ENCODE data around the gene CDKAL1.

DNA sequence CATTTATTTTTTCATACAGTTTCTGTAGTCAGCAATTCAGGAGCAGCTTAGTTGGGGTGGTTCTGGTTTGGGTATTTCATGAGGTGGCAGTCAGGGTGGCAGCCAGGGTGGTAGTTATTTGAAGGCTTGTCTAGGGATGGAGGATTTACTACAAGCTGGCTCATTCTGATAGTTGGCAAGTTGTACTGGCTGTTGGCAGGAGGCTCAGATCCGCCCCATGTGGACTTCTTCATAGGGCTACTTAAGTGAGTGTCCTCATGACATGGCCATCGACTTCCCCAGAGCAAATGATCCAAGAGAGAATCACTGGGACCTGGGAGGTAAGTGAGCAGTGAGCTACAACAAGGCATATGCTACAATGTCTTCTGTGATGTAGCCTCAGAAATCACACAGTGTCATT, 22.4 kb upstream of the CDKAL1 start:
- TF ChIP-seq EZH2 (IDR thresholded peaks at IDR 0.05; ENCODE audit: low read depth) = no peak
- TF ChIP-seq, protein P1, sequence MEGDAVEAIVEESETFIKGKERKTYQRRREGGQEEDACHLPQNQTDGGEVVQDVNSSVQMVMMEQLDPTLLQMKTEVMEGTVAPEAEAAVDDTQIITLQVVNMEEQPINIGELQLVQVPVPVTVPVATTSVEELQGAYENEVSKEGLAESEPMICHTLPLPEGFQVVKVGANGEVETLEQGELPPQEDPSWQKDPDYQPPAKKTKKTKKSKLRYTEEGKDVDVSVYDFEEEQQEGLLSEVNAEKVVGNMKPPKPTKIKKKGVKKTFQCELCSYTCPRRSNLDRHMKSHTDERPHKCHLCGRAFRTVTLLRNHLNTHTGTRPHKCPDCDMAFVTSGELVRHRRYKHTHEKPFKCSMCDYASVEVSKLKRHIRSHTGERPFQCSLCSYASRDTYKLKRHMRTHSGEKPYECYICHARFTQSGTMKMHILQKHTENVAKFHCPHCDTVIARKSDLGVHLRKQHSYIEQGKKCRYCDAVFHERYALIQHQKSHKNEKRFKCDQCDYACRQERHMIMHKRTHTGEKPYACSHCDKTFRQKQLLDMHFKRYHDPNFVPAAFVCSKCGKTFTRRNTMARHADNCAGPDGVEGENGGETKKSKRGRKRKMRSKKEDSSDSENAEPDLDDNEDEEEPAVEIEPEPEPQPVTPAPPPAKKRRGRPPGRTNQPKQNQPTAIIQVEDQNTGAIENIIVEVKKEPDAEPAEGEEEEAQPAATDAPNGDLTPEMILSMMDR (conservative IDR thresholded peaks at IDR 0.05) = no peak
